Fibroblast of skin of right biceps (primary cell): ENCODE data around the gene ST3GAL4.

Source experiments
- DNase-seq: peaks from one replicate; pipeline ENCODE4 v3.0.0-alpha.2; 2013

Gene ST3GAL4

GRCh38 chr11:126456783-126457542 is 101.5 kb downstream of the ST3GAL4 start:
- no peak for DNase-seq

- no peak for DNase-seq
Measured at GRCh38 chr11:126457817-126458216, 102.3 kb downstream of the ST3GAL4 start.

GRCh38 chr11:126459691-126460281 is 104.3 kb downstream of the ST3GAL4 start:
- DNase-seq: peak; percentile 60

- no peak for DNase-seq
Measured at GRCh38 chr11:126460417-126461095, 105.1 kb downstream of the ST3GAL4 start.

- no peak for DNase-seq
Measured at GRCh38 chr11:126461096-126461440, 105.6 kb downstream of the ST3GAL4 start.

GRCh38 chr11:126461996-126462395 is 106.5 kb downstream of the ST3GAL4 start:
- DNase-seq: no peak

- DNase-seq: no peak
Measured at GRCh38 chr11:126462422-126462821, 106.9 kb downstream of the ST3GAL4 start.
